HG03521 (cell line): ENCODE results near the gene NBPF11.
"Not testable (repeated sequence)": the region's sequence is repeated elsewhere in the genome, so short reads cannot be mapped to it uniquely, and the experiment has no call there.

Experiments used
- ATAC-seq: cut with Tn5 transposase; IDR thresholded peaks from one replicate; pipeline ENCODE4 v1.9.1; 2021; ENCODE audit warnings: mild to moderate bottlenecking, moderate library complexity; ENCODE audit not compliant: unreplicated experiment

Gene NBPF11

GRCh38 chr1:148060294-148060701 lies 91.8 kb downstream of the NBPF11 start:
- not testable (repeated sequence) for ATAC-seq

- not testable (repeated sequence) for ATAC-seq
These were observed 94.7 kb downstream of the NBPF11 start for GRCh38 chr1:148057384-148057783.
